GM21360 (cell line): Measurements from ENCODE around the gene ARFIP1.

ENCODE experiments used
- ATAC-seq: cut with Tn5 transposase; IDR thresholded peaks from one replicate; pipeline ENCODE4 v1.9.1; 2021; ENCODE audit warnings: mild to moderate bottlenecking, moderate library complexity; ENCODE audit not compliant: unreplicated experiment

Gene ARFIP1

GRCh38 chr4:152784490-152785350, 5.0 kb downstream of the ARFIP1 start:
- ATAC-seq: no peak

GRCh38 chr4:152785639-152786615, 6.2 kb downstream of the ARFIP1 start:
- ATAC-seq: no peak

DNA sequence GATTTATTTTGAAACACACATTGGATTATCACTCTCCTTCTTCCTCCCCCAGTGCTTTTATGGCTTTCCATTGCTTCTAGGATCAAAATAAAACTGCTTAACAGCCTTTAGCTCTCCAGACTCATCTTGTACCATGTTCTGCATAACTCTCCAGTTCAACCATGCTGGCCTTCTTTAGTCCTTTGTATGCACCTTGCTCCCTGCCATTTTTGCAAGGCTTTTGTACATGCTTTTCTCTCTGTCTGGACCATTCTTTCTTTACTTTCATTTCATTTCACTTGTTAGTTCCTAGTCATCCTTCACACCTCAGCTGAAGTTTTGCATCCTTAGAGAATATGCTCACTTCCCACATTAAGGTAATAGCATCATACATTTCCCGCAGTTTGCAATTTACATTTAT, 6.9 kb downstream of the ARFIP1 start:
- ATAC-seq: no peak

DNA sequence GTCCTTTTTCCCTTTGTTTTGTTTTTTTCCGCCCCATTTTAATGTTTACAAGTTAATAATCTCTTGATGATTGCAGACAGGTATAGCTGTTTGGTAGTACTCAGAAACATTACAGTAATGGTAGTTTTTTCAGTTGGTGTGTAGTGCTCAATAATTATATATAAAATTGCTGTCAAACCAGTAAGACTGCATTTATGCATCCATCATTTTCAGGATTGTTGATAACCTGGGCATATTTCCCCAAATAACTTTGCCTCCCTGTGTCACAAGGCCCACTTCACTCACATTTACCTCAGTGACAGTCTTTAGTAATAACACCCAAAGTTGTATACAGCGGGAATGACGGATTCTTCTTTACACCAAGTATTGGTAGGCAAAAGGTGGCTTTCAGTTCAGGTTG, 16.1 kb downstream of the ARFIP1 start:
- no peak for ATAC-seq

DNA sequence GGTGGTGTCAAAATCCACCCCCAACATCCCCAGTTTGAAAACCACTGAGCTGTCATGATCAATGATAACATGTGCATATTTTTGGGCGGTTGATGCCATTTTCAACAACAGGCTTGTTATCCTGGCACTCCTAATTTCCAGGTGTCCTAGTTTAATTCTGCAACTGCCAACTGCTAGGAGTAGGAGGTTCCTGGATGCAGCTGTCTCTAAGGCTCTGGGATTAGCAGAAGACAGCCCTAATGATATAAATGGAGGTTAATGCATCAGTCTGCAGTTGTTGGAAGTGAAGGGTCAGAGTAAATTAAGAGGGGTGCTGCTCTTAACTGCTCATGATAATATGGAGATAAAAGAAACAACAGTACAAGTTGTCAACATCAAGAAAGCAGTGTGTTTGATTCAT, 23.8 kb downstream of the ARFIP1 start:
- no peak for ATAC-seq

DNA sequence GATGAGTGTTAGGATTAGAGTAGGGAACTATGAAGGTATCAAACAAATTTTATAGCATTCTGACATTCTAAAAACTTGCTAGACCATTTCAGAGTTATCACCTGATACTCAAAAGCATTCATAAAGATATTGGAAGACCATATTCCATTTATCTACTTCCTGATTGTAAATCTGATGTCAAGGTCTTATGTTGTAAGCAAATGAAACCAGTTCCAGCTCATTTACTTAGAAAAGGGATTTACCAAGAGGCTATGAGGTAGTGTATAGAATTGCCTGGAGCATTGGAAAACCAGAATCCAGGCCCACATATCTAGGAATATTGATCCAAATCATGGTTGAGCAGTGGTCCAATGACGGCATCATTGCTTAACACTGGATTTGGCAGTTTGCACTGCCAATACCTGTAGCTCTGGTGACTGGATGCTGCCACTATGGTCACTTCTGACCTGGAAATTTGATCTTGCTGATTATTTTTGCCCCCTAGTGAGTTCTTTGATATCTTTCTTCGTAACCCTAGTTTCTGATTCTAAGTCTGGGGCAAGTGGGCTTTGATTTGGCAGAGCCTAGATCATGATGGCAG, 25.4 kb downstream of the ARFIP1 start:
- no peak for ATAC-seq

DNA sequence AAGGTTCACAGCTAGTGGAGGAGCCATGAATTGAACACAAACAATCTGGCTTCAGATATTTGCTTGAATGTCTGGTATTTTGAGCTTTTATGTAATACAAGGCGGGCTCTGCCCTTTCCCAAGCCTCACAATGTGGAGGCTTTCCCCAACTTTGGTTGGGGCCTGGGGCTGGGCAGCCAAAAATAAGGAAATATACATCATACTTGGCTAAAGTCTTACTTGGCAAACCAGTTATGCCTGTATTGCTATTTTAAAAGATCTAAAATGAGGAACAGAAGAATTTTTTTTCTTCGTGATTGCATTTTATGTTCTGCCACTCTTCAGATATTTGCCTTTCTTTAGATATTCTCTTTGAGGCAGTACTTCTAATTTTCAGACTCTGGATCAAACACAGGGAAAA, 26.1 kb downstream of the ARFIP1 start:
- no peak for ATAC-seq

GRCh38 chr4:152806501-152807125, 26.9 kb downstream of the ARFIP1 start:
- no peak for ATAC-seq

GRCh38 chr4:152807294-152807829, 27.6 kb downstream of the ARFIP1 start:
- ATAC-seq: no peak

- ATAC-seq: no peak
Observed at GRCh38 chr4:152808670-152809069, 28.9 kb downstream of the ARFIP1 start.

GRCh38 chr4:152810715-152811287, 31.0 kb downstream of the ARFIP1 start:
- no peak for ATAC-seq

- ATAC-seq: no peak
Observed at GRCh38 chr4:152815078-152815477, 35.3 kb downstream of the ARFIP1 start.

- no peak for ATAC-seq
Observed at GRCh38 chr4:152817331-152817730, 37.6 kb downstream of the ARFIP1 start.

- ATAC-seq: no peak
Observed at GRCh38 chr4:152819026-152819645, 39.4 kb downstream of the ARFIP1 start.

DNA sequence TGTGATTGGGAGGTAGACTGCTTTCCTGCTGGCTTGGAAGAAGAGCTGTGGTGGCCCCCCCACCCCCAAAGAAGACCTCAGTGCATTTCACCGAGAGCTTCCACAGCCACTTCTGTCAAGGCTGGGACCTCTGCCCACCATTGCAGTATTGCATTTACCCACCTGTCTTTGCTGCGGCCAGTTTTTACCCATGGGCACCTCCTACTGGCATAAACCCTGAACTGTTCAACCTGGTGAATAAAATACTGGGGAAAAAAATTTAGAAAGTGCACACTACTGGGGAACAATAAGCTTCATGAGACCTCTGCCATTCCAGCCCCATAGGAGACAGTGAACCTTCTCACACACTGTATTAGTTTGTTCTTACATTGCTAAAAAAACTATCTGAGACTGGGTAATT, 40.3 kb downstream of the ARFIP1 start:
- no peak for ATAC-seq

GRCh38 chr4:152822323-152822722, 42.6 kb downstream of the ARFIP1 start:
- ATAC-seq: no peak

DNA sequence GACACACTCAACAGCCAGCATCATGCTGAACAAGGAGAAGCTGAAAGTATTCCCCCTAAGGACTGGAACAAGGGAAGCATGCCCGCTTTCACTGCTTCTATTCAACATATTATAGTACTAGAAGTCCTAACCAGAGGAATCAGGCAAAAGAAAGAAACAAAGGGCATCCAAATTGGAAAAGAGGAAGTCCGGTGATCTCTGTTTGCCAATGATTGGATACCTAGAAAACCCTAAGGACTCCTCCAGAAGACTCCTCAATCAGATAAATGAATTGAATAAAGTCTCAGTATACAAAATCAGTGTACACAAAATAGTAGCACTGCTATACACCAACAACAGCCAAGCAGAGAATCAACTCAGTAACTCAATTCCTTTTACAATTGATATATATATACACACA, 44.8 kb downstream of the ARFIP1 start:
- no peak for ATAC-seq

- ATAC-seq: no peak
Observed at GRCh38 chr4:152825336-152825735, 45.6 kb downstream of the ARFIP1 start.

- ATAC-seq: no peak
Observed at GRCh38 chr4:152828122-152828521, 48.4 kb downstream of the ARFIP1 start.

GRCh38 chr4:152831416-152831815, 51.7 kb downstream of the ARFIP1 start:
- ATAC-seq: no peak
